HepG2 (cell line): Measurements from ENCODE around the gene PLCXD1. TPM values are rescaled to one million over a fixed set of nuclear protein-coding genes. Genes with fewer than 3 reads are reported as not detected.
"Not testable (repeated sequence)": the region's sequence is repeated elsewhere in the genome, so short reads cannot be mapped to it uniquely, and the experiment has no call there.

Source experiments
- DRAP1 ChIP-seq: IDR thresholded peaks from 2 replicates; pipeline ENCODE4 v1.6.1; 2016; ENCODE audit warnings: missing genetic modification reagents, missing compliant biosample characterization
- ETV6 ChIP-seq: sonication (generic); formaldehyde crosslinking; conservative IDR thresholded peaks from 2 replicates; pipeline ENCODE4 v1.4.0; 2020; ENCODE audit warnings: missing genetic modification reagents
- HMGXB4 ChIP-seq, 2 experiments: sonication (generic) in 1 of 2; formaldehyde crosslinking in 1 of 2; IDR thresholded peaks; 2 replicates each; pipeline versions ENCODE4 v1.4.0 to v1.6.1; 2018 to 2020; ENCODE audit warnings: missing genetic modification reagents in 2 of 2, borderline replicate concordance in 1 of 2, low read depth in 1 of 2, mild to moderate bottlenecking in 1 of 2, missing biosample characterization in 1 of 2
- HNRNPK ChIP-seq: fragments of 200-400 bp; formaldehyde crosslinking; IDR thresholded peaks from 2 replicates; pipeline ENCODE4 v1.6.1; 2018; ENCODE audit warnings: low read length, low read depth, moderate library complexity, mild to moderate bottlenecking; ENCODE audit not compliant: poor library complexity, severe bottlenecking
- HNRNPL ChIP-seq: fragments of 200-400 bp; formaldehyde crosslinking; IDR thresholded peaks from 2 replicates; pipeline ENCODE4 v1.6.1; 2017; ENCODE audit warnings: mild to moderate bottlenecking, low read depth, low read length
- NONO ChIP-seq, 2 experiments: fragments of 450-650 bp in 1 of 2; sonication (generic) in 1 of 2; formaldehyde crosslinking in 1 of 2; IDR thresholded peaks in 1 of 2; conservative IDR thresholded peaks in 1 of 2; 2 replicates each; pipeline versions ENCODE4 v1.6.1 to v1.8.0; 2017 to 2022; ENCODE audit warnings: mild to moderate bottlenecking in 1 of 2, missing genetic modification reagents in 1 of 2, moderate library complexity in 1 of 2
- PATZ1 ChIP-seq: sonication (generic); formaldehyde crosslinking; IDR thresholded peaks from 2 replicates; pipeline ENCODE4 v1.4.0; 2020; ENCODE audit warnings: missing genetic modification reagents
- RBFOX2 ChIP-seq: fragments of 200-400 bp; formaldehyde crosslinking; IDR thresholded peaks from 2 replicates; pipeline ENCODE4 v1.6.1; 2017; ENCODE audit warnings: low read depth, mild to moderate bottlenecking, low read length
- SAP130 ChIP-seq: IDR thresholded peaks from 2 replicates; pipeline ENCODE4 v1.6.1; 2016; ENCODE audit warnings: low read depth
- SIX4 ChIP-seq: sonication (generic); formaldehyde crosslinking; IDR thresholded peaks from 2 replicates; pipeline ENCODE4 v1.4.0; 2020; ENCODE audit warnings: missing genetic modification reagents
- SP1 ChIP-seq, 2 experiments: fragments of 450-650 bp in 1 of 2; sonication (generic) in 1 of 2; formaldehyde crosslinking in 1 of 2; IDR thresholded peaks; 2 replicates each; pipeline versions ENCODE4 v1.4.0 to v1.6.1; 2016 to 2020; ENCODE audit warnings: missing genetic modification reagents in 1 of 2
- SP5 ChIP-seq: IDR thresholded peaks from 2 replicates; pipeline ENCODE4 v1.6.1; 2016; ENCODE audit warnings: low read depth, borderline replicate concordance
- TAF1 ChIP-seq: sonication (generic); formaldehyde crosslinking; IDR thresholded peaks from 2 replicates; pipeline ENCODE4 v1.4.0; 2020; ENCODE audit warnings: missing genetic modification reagents
- ZBTB38 ChIP-seq: sonication (generic); formaldehyde crosslinking; IDR thresholded peaks from 2 replicates; pipeline ENCODE4 v1.5.1; 2020; ENCODE audit warnings: mild to moderate bottlenecking, missing genetic modification reagents
- ZC3H4 ChIP-seq: sonication (generic); formaldehyde crosslinking; IDR thresholded peaks from 2 replicates; pipeline ENCODE4 v1.4.0; 2020; ENCODE audit warnings: missing genetic modification reagents, borderline replicate concordance
- ZFX ChIP-seq: sonication (generic); formaldehyde crosslinking; IDR thresholded peaks from 2 replicates; pipeline ENCODE4 v1.4.0; 2020; ENCODE audit warnings: mild to moderate bottlenecking, low read depth, missing genetic modification reagents, moderate library complexity
- ZMYM3 ChIP-seq: sonication (generic); formaldehyde crosslinking; IDR thresholded peaks from 2 replicates; pipeline ENCODE4 v1.5.1; 2020; ENCODE audit warnings: mild to moderate bottlenecking, missing genetic modification reagents
- ZMYM4 ChIP-seq: sonication (generic); formaldehyde crosslinking; IDR thresholded peaks from 2 replicates; pipeline ENCODE4 v1.8.1; 2023; ENCODE audit warnings: mild to moderate bottlenecking, missing genetic modification reagents
- ZNF274 ChIP-seq: sonication (generic); formaldehyde crosslinking; IDR thresholded peaks from 2 replicates; pipeline ENCODE4 v1.5.1; 2020; ENCODE audit warnings: mild to moderate bottlenecking, missing genetic modification reagents
- ZNF770 ChIP-seq: sonication (generic); formaldehyde crosslinking; IDR thresholded peaks from 2 replicates; pipeline ENCODE4 v1.5.0; 2020; ENCODE audit warnings: mild to moderate bottlenecking, missing genetic modification reagents
- polyA plus RNA-seq, 8 experiments: library from polyadenylated mRNA; depleted of rRNA in 3 of 8; stranded (reverse) in 7 of 8; unstranded in 1 of 8; fragments of >200 nt; fragmentation: Illumina TruSeq in 4 of 8; extraction: Trizol in 4 of 8; gene quantifications; 2 replicates each; pipeline versions ENCODE4 v1.2.1 to v1.2.3, GENCODE V29; 2011 to 2016; ENCODE audit warnings: low read depth in 4 of 8, missing spikeins in 1 of 8, mixed read lengths in 1 of 8; ENCODE audit not compliant: insufficient read depth in 1 of 8
- total RNA-seq, 5 experiments: library from RNA; depleted of rRNA; stranded (reverse); fragments of >200 nt; fragmentation: Illumina TruSeq; extraction: Trizol; gene quantifications; 2 replicates each; pipeline ENCODE4 v1.2.3, GENCODE V29; 2016; ENCODE audit warnings: low read depth in 1 of 5

The PLCXD1 gene
- total and polyA plus RNA-seq, 2 of the 13 experiments (the other 11 are each of a cell fraction or from before 2014, with no cell fraction given): 87.7 to 153 TPM

- peak; percentile 32; the same call in 1 of the 2 replicates for TF ChIP-seq PATZ1 (CRISPR knock-in tag)
- 0 out of 2 replicates have a peak, but pooled peaks have one; percentile 13 for TF ChIP-seq ZMYM4 (CRISPR knock-in tag)
- TF ChIP-seq ZNF770: peak; percentile 67
- peak; percentile 86 for TF ChIP-seq ZMYM3
- TF ChIP-seq HNRNPL: 0 out of 2 replicates have a peak, but pooled peaks have one; percentile 51
- peak; percentile 33; the same call in 1 of the 2 replicates for TF ChIP-seq SAP130 (CRISPR knock-in tag)
- TF ChIP-seq HNRNPK: peak; percentile 10
- TF ChIP-seq ZFX (CRISPR knock-in tag): peak; percentile 44; the same call in 1 of the 2 replicates
- TF ChIP-seq RBFOX2: peak; percentile 88
- TF ChIP-seq HMGXB4 (CRISPR knock-in tag; IDR thresholded peaks at IDR 0.05; ENCODE audit: borderline replicate concordance in 1 of 2, low read depth in 1 of 2): 0 out of 4 replicates have a peak, but pooled peaks of 1 of the 2 experiments have one; percentile 16
- not testable (repeated sequence) for TF ChIP-seq NONO, SP1 (IDR thresholded peaks at IDR 0.05)
- peak; percentile 59 for TF ChIP-seq NONO (CRISPR knock-in tag; conservative IDR thresholded peaks at IDR 0.05)
- 0 out of 2 replicates have a peak, but pooled peaks have one; percentile 17 for TF ChIP-seq ETV6 (CRISPR knock-in tag)
- TF ChIP-seq ZC3H4: 0 out of 2 replicates have a peak, but pooled peaks have one; percentile 22
- TF ChIP-seq SIX4 (CRISPR knock-in tag): peak; percentile 66; the same call in 1 of the 2 replicates
- 0 out of 2 replicates have a peak, but pooled peaks have one; percentile 20 for TF ChIP-seq DRAP1 (CRISPR knock-in tag)
- TF ChIP-seq ZBTB38 (CRISPR knock-in tag): peak; percentile 52; the same call in 1 of the 2 replicates
- peak; percentile 24; the same call in 1 of the 2 replicates for TF ChIP-seq TAF1 (CRISPR knock-in tag)
- TF ChIP-seq SP5 (CRISPR knock-in tag): 0 out of 2 replicates have a peak, but pooled peaks have one; percentile 22
- TF ChIP-seq ZNF274: 0 out of 2 replicates have a peak, but pooled peaks have one; percentile 31
- peak; percentile 22; the same call in 1 of the 2 replicates for TF ChIP-seq SP1 (CRISPR knock-in tag; IDR thresholded peaks at IDR 0.05)
Observed at GRCh38 chrX:279757-280604, 1.2 kb upstream of the PLCXD1 start (continued).
